Activated T-helper 1 cell treated with anti-CD3 and anti-CD28 coated beads, Interleukin-2, amount 50 U/mL, for 16 hours (primary cell): ENCODE measurements around the gene KRTAP4-7.
"Not testable (repeated sequence)": the region's sequence is repeated elsewhere in the genome, so short reads cannot be mapped to it uniquely, and the experiment has no call there.

Experiments
- DNase-seq, 2 donors: peaks; one replicate each; pipeline ENCODE4 v3.0.0-alpha.2; 2020; ENCODE audit warnings: low read depth in 1 of 2, low spot score in 1 of 2

The KRTAP4-7 gene

GRCh38 chr17:41084100-41084856 lies at the start of gene KRTAP4-7:
Gene KRTAP4-7 (plus strand): TSS chr17:41084150. CDS start chr17:41084207, 57 bp downstream.
- DNase-seq: not testable (repeated sequence)

- DNase-seq: not testable (repeated sequence)
Observed at GRCh38 chr17:41034346-41034935, 49.5 kb upstream of the KRTAP4-7 start, which contains the start of gene KRTAP1-3. Gene KRTAP1-3 (minus strand): TSS chr17:41034874. CDS start chr17:41034821, 53 bp downstream.

DNA sequence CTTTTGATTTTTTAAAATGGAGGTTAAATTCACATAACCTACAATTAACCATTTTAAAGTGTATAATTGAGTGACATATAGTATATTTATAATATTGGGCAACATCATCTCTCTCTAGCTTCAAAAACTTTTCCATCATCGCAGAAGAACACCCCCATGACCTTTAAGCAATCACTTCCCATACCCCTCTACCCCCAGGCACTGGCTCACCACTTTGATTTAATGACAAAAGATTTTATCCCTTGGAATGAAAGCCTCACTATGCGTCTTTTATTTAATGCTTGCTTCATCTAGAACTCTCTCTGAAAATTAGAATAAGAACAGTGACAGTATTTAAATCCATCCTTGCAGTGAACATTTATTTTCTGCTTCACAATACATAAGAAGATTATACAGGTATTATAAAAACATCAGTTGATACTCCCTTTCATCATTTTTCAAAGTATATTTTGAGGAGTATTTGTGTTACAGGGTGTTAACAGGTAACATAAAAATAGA lies 46.0 kb upstream of the KRTAP4-7 start:
- DNase-seq: no peak

DNA sequence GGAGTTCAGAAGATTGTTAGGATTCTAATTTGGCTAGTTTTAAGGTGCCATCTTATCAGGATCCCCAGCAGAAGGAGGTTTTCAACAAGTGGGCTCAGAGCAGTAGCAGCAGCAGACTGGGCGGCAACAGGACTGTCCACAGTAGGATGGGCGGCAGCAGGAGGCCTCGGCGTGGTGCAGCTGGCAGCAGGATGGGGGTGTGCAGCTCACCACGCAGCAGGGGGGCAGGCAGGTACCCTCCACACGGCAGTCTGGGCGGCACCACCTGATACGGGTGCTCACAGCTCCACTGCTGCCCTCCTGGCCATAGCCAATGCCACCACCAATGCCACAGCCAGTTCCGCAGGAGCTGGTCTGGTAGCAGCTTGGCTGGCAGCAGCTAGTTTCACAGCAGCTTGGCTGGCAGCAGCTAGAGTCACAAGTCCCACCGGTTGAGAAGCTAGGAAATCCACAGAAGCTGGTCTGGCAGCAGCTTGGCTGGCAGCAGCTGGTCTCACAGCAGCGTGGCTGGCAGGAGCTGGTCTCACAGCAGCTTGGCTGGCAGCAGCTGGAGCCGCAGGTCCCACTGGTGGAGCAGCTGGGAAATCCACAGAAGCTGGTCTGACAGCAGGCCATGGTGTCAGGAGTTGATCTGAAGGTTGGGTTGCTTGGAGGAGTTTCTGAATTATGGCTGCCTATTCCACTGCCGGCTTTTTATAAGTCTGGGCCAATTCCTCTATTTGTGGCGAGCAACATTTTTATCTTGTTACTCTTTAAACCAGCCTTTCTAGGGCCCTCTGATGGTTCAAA lies 43.0 kb upstream of the KRTAP4-7 start, which contains the start of gene KRTAP1-1:
KRTAP1-1 (minus strand) TSS at position 668 of the 789 bp plus-strand sequence; CDS start at position 615, 53 bp downstream.
- not testable (repeated sequence) for DNase-seq

DNA sequence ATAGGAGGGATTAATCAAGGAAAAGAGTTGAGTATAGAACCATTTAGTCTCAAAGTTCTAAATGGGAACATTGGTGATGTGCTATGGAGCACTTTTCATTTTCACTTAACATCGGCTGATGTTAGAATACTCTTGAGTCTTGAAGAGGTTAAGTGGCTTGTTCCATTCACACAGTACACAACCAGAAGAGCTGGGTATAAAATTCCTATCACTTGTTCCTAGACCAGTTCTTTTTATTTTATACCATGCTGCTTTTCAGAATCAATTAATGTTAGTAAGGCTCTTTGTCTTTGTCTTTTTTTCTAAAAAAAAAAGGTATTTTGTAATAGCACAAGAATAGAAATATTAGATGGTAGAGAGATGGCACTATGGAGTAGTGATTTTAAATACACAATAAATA lies 41.0 kb upstream of the KRTAP4-7 start:
- no peak for DNase-seq

DNA sequence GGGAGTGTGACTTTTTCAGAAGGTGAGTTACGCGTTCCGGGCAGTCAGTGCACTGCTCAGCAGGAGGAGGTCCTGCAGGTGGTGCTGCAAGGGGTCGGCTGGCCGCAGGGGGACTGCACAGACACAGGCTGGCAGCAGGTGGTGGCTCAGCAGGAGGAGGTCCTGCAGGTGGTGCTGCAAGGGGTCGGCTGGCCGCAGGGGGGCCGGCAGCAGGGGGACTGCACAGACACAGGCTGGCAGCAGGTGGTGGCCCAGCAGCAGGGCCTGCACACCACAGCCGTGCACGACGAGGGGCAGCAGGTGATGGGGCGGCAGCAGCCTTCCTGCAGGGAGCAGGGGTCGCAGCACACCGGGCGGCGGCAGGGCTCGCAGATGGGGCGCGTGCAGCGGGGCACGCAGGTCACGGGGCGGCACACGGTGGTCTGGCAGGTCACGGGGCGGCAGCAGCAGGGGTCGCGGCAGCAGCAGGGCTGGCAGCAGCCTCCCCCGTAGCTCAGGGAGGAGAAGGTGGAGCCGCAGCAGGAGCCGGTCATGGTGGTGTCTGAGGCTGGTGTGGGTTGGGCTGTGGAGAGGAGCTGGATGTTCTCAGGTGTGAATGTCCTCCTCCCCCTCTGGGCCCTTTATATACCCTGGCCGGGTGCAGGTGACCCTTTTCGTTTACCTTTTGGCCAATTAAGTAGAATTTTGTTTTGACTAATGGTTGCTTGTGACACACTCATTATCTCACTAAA lies 37.0 kb upstream of the KRTAP4-7 start, which contains the start of gene KRTAP2-1:
KRTAP2-1 (minus strand) TSS at position 582 of the 731 bp plus-strand sequence; CDS start at position 533, 49 bp downstream.
- DNase-seq: not testable (repeated sequence)

- no peak for DNase-seq
Observed at GRCh38 chr17:41048441-41048840, 35.5 kb upstream of the KRTAP4-7 start.

DNA sequence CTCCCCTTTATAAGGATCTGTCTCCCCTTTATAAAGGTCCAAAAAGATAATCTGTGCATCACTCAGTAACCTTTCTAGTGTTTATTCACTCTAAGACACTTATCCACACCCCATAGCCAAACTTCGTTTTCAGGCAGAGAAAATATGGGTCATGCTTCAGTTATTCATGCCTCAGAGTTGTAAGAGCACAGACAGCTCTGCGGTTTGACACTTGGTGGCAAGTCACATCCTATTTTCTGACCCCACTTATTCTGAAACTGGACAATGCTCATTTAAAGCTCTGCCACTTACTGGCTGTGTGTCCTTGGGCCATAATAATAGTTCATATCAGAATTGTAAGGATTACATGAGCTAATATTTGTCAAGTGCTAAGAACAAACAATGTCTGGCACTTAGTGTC lies 34.8 kb upstream of the KRTAP4-7 start:
- no peak for DNase-seq

GRCh38 chr17:41052566-41052965 lies 31.4 kb upstream of the KRTAP4-7 start:
- DNase-seq: no peak

GRCh38 chr17:41054025-41054424 lies 29.9 kb upstream of the KRTAP4-7 start:
- DNase-seq: no peak

GRCh38 chr17:41054556-41054955 lies 29.4 kb upstream of the KRTAP4-7 start:
- DNase-seq: not testable (repeated sequence)

DNA sequence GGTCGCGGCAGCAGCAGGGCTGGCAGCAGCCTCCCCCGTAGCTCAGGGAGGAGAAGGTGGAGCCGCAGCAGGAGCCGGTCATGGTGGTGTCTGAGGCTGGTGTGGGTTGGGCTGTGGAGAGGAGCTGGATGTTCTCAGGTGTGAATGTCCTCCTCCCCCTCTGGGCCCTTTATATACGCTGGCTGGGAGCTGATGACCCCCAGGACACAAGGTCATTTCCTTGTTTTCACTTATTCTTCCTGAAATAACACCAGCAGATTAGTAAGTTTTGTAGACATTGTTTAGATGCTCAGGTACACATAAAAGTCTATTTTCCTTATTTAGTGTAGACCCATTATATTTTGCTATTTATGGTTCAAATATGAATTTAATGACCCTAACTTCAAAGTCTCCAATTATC lies 28.8 kb upstream of the KRTAP4-7 start, which contains the start of gene KRTAP2-2:
KRTAP2-2 (minus strand) TSS at position 101 of the 400 bp plus-strand sequence; CDS start at position 82, 19 bp downstream.
- not testable (repeated sequence) for DNase-seq

GRCh38 chr17:41057547-41057946 lies 26.4 kb upstream of the KRTAP4-7 start:
- no peak for DNase-seq

GRCh38 chr17:41058741-41059140 lies 25.2 kb upstream of the KRTAP4-7 start:
- no peak for DNase-seq

- DNase-seq: not testable (repeated sequence)
Observed at GRCh38 chr17:41059276-41060051, 24.5 kb upstream of the KRTAP4-7 start.

- no peak for DNase-seq
Observed at GRCh38 chr17:41060052-41060604, 23.8 kb upstream of the KRTAP4-7 start, which contains the start of gene KRTAP2-3. Gene KRTAP2-3 (minus strand): TSS chr17:41060114. CDS start chr17:41060050, 64 bp downstream.

DNA sequence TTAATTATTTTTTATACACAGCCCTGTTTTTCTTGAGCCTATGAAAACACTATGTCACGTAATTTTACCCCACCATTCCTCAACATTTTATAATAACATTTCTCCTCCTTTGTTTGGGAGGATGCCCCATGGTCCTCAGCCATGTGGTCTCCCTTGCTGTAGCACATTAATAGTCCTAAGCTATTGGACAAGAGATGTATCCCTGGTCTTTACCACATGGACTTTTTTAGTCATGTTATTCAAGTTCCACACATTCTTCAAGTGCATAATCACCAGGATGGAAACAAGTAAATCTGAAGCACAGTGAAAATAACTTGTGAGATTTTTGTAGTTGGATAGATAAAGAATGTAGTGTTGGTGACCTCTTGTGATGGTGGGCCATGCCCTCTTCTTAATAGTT lies 22.0 kb upstream of the KRTAP4-7 start:
- no peak for DNase-seq

DNA sequence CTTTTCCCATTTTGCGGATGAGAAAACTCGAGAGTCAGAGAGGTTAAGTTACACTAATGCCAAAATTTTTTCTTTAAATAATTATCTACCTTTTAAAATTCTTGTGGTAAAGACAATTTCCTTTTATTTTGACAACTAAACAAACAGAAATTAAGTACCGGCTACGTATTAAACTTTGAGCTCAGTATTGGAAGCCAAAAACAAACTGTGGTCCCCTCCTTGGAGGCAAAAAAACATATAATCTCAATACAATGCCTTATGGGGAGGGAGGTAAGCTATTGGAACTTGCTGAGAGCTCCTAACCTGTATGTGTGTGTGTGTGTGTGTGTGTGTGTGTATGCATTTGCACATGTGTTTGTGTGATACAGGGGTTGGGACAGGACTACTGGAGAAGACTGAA lies 20.5 kb upstream of the KRTAP4-7 start:
- DNase-seq: no peak

GRCh38 chr17:41064301-41064700 lies 19.6 kb upstream of the KRTAP4-7 start:
- no peak for DNase-seq
